Fibroblast of skin of left quadriceps (primary cell): ENCODE measurements around the gene SGPL1.

Source experiments
- DNase-seq, 2 experiments: peaks; one replicate each; pipeline ENCODE4 v3.0.0-alpha.2; 2013; ENCODE audit warnings: low read depth in 2 of 2

The SGPL1 gene

DNA sequence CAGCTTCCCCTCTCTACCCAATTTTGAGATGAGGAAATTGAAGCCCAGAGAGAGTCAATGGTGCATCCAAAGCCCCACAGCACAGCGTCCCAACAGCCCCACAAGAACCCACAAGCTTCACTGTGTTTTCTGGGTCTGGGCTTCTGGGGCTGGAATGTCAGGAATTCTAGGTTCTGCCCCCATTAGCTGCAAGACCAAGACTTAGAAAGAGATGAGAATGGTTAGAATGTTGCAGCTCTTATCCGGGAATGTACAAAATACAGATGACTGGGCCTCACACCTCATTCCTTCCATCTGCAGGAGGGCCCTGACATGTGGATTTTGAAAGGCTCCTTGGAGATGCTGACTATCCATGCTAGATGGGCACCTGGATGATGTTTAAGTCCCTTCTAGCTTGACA is 6.0 kb upstream of the SGPL1 start:
- no peak for DNase-seq

DNA sequence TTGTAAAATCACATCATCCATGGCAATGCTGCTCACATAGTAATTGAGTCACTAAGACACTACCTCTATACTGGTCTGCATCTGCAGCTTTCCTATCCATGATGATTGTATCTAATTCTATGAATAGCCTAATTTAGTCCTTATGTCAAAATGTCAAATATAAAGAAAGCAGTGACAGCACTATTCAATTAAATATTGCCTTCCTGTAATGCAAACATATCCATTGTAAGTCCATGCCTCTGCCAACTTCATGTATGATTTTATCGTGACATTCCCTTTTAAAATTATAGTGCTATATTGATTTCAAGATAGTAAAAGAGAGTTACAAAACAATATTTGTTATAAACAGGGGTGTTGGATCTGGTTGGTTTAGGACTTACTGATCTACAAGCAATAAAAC is 4.8 kb upstream of the SGPL1 start:
- no peak for DNase-seq

DNA sequence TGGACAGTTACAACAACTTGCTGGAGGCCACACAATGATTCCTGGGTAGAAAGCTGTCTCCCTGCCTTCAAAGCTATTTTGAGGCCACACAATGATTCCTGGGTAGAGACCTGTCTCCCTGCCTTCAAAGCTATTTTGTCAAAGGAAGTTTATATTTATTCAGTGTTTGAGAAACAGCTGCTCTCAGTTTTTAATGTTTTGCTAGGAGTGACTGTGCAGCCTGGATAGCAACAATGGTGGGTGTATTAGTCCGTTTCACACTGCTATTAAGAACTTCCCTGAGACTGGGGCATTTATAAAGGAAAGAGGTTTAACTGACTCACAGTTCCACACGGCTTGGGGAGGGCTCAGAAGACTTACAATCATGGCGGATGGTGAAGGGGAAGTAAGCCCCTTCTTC is 3.9 kb upstream of the SGPL1 start:
- DNase-seq: no peak

DNA sequence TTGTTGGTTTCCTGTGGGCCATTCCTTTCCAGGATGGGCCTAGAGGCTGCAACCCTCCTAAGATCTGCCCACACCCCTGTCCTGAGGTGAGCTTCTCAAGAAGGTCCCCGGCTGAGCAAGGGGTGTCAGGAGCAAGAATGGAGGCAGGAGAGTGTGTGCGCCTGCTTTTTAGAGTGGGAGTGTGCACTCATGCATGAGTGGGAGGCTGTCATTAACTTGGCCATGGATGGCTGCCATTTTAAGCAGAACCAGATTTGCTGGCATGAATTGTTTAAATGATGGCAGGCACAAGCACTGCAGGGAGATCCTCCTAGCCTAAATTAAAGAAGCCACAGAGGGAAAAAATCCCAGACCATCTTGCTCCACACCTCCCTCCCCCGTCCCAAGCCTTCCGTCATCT is 2.9 kb upstream of the SGPL1 start:
- DNase-seq: no peak

DNA sequence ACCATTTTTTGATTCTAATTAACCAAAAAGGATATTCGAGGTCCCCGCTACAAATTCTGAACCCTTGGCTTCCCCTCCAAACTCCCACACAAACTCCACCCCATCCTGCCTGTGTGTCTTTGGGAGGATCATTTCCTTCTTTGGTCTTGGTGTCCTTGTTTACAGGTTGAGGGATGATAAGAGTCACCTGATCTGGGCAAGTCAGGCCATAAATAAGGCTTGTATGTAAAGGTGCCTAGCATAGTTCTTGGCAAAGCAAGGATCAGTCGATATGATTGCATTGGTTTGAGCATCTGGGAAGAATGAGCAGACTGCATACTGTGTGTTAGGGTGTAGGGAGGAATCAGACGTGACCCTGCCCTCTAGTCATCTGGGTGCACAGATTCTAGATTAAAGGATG is 1.6 kb upstream of the SGPL1 start:
- no peak for DNase-seq

DNA sequence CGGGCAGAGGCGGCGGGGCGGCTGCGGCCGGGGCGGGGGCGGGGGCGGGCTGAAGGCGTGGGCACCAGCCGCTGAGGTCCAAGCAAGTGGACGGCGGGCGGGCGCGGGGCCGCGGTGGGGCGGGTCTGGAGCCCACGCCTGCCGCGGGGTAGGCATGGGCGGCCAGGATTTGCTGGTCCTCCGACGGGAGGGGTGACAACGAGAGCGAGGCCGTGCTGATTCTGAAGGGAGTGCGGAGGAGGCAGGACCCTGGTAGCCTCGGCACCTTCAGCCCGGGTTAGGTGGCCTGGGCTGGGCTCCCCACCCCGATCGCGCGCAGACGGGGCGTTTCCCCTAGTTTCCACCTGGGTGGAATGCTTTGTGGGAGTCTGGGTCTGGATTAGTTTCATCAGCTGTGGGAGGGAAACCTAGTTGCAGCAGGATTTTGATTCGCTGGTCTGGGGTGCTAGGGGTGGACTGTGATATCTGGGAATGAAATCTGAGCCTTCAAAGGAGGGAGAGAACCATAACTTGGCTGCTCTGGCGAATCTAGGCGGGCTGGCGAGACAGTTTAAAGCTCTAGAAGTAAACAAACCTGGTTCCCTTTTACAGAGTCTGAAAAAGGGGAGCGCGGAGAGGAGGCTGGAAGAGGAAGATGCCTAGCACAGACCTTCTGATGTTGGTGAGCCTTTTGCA is 609 bp downstream of the SGPL1 start:
- peak; percentile 83 to 85 for DNase-seq

DNA sequence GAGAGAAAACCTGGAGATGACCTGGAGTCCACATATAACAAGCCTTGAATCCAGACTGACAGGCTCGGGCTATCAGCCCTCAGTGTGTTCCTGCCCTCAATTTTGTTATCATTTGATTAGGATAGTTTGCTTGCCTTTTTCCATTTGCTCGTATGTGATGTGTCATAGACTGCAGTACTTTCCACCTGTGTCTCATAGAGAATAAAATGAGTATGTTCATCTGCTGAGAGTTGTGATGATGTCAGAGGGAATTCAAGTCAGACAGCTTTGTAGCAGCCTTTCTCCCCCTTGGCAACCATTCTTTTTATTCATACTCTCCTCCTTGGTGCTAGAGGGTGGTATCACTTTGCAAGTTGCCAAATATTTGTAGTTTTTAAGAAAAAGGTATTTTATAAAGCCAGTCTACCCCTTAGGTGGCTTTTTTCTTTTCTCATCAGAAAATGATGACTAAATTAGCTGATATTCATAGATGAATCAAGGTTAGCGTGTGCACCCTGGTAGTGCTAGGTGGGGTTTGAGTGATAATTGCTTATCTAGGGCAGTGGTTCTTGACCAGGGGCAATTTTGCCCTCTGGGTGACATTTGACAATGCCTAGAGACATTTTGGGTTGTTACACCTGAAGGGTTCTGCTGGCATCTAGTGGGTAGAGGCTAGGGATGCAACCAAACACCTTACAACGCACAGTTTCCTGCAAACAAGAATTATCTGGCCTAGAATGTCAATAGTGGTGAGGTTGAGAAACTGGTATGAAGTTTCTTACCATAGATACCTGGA is 5.4 kb downstream of the SGPL1 start:
- DNase-seq: no peak

DNA sequence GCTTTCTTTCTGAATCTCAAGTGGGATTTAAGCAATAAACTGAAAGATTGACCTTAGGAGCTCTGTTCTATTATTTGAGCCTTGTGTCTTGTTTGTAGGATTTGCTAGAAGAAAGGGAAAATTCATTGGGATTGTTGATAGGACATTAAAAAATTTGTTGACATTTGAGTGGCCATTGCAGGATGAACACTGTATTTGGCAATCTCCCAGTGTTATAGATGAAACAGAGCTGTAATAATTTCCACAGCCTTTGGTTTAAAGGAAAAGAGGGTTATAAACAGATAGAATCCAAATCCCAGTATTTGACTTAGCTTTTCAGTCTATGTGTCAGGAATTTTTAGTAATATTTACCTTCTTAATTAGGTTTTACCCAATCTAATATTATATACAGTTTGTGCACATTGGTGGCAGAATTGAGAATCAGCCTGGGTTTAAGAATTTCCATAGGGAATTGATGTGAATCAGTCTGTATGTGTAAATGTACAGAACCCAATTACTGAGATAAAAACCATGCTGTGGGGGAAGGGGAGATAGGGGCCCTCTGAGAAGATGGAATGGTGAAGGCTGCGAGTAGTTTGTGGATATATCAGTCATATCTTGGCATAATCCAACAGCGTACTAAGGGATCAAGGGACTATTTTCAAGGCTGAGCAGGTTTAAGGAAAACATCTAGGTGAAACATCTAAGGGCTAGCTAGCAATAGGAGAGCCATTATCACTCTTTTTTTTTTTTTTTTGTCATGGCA is 6.5 kb downstream of the SGPL1 start:
- DNase-seq: no peak

DNA sequence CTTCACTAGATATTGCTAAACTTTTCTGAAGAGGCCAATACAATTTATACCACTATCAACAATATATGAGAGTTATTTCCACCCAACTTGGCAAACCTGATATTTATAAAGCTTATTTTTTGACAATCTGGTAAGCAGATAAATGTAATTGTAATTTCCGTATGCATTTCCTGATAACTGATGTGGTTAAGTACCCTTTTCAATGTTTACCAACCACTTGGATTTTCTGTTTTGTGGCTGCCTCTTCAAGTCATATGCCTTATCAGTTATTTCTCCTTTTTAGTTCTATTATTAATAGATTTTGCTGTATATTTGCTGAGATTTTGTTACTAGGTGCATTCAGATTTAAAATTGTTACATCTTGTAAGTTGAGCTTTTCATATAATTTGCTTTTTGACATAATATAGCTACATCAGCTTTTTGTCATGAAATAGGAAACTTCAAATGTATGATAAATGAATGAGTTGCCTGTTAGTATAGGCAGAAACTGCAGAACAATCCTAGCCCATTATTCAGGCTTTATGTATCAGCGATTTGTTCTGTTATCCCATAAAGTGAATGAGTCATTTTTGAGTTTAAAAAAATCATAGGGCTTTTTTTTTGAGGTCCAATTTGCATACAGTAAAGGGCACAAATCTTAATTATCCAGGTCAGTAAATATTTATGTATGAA is 11.5 kb downstream of the SGPL1 start:
- DNase-seq: no peak

DNA sequence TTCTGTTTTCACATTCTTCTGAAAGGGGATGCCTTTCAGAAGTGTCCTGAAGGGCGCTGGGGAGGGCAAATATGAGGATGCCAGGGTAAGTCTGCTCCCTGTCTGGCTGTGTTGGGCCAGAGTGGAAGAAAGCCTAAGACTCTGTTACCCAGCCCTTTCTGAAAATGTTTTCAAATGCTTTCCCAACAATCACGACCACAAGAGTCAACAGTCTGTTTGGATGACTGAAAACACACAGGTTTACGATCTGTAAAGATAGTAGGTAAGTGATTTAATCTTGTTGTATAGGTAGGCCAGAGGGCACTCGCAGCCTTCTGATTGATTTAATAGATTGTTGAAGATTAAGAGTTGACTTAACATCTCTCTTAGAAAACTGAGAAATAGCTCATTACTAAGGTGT is 13.2 kb downstream of the SGPL1 start:
- DNase-seq: no peak

DNA sequence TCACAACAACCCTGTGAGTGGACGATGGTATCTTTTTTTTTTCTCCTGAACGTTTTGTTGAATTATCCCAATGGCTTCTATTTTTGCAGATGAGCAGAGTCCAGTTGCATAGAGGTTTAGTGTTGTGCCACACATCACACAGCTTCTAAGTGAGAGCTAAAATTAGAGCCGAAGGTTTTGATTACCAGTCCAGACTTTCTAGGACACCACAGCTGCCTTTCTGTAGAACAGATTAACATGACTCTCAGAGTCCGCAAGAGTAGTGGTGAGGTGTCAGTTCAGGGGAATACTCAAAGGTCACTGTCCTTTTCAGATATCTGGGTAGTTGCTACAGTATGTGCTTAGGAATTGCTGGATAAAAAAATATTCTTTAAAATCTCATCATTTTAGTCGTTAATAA is 13.8 kb downstream of the SGPL1 start:
- DNase-seq: no peak

DNA sequence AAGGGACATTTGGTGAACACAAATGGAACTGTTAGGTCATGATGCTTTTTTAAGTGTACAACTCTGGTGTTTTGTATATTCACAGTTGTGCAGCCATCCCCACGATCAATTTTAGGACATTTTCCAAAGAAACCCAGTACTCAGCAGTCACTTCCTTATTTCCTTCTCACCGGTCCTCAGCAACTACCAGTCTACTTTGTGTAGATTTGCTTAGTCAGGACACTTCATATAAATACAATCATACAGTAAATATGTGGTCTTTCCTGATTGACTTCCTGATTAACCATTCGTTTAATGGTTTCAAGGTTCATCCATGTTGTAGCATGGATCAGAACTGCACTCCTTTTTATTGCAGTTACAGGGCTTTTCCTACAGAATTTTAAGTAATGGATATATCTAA is 14.4 kb downstream of the SGPL1 start:
- no peak for DNase-seq

DNA sequence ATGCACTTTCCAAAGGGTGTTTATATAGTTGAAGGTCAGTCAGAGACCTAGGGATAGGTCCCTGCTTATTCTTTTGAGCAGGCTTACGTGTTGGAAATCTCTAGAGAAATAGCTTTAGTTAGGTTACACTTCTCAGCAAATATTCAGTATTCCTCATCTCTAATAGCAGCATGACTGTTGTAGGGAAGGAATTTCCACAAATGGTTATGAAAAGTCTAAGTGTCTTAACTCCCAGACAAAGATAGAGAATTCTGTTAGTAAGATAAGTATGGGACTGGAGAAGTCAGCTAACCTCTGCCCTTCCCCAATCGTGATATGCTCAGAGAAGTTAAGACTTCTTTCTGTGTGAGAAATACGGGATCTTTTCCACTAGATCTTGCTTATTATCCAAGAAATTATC is 16.5 kb downstream of the SGPL1 start:
- DNase-seq: no peak

DNA sequence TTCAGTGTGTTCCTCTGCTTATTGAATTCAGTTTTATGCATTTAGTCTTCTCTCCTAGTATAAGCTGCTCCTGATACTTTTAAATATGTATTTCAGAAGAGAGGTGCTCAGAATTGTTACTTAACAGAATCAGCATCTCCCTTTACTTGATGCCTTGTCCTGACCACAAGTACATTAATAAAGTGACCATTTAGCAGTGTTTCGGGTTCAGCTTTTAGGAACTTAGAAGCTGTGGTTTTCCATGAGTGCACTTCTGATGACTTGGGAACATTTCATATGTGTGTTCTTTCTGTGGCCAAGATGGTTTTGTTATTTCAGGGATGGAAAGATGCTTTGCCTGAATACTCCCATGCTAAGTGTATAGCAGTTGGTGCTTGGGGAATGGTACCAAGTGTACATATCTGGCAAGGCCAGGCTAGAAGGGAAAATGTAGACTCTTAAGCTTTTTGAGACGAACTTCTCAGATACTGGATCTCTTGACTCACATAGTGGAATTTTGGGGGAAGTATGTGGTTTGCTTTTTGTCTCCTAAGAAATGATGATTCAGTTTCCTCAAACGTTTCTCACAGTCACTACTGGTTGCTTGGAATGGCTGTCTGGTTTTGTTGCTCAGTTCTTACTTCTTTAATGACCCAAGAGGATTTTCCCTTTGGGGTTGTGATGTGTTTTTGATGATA is 17.2 kb downstream of the SGPL1 start:
- DNase-seq: peak; percentile 84 to 86

DNA sequence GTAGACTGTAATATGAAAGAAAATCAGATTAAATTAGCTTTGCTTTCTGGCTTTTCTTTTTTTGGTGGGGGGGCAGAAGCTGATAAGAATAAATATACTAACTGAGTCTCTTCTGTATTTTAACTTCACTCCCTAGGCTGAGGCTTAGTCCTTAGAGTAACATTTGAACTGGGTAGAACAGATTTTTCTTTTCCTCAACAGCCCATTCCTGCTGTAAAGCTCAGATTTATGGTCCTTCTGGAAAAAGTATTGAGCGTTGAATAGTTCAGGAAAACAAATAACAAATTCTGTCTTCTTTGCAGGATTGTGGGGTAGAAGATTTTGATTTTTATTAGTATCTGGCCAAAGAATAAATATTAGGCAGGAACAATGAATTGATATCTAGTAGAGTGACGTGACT is 17.9 kb downstream of the SGPL1 start:
- no peak for DNase-seq

DNA sequence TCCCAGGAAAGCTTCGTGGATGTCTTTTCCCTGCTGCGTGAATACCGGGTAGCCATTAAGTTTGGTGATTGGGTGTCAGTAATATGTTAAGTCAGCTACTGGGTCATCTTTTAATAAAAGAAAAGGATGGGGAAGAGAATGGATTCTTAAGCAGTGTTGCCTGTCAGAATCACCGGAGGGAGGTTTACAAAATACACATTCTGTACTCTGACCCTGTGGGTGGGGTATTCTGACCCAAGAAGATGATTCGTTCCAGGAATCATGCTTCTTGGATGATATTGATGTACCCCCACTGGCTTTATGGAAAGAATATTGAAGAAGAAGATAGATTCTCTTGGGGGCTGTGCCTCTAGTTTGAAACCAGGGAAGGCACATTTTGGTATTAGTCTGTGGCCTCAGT is 18.3 kb downstream of the SGPL1 start:
- no peak for DNase-seq

DNA sequence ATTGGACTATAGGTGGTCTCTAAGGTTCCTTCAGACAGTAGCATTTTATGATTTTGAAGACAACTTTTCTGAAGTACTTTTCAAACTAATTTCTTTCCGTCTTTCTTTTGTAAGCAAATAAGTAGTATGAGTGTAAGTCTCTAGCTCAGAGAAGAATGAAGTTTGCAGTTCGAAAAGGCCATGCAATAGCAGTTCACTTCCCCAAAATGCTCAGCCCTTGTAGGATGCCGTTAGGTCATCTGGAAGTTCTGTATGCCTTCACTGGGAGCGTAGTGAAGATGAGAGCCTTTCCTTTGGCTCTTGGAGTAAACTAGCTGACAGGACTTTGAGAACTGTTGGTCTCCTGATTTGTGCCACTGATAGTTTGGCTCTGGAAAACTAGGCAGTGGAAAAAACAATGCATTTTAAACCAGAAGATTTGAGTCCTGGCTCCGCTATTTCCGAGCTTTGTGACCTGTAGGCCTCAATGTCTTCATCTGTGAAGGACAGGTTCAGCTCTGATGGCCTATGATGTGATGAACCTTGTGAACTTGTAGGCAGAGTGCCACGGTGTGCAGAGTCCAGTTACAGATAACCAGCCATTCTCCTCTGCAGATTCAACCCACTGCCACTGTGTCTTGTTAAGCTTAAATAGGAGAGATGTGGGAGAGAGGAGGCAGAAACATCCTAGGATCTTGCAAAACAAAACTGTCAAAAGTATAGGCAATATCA is 18.8 kb downstream of the SGPL1 start:
- no peak for DNase-seq

DNA sequence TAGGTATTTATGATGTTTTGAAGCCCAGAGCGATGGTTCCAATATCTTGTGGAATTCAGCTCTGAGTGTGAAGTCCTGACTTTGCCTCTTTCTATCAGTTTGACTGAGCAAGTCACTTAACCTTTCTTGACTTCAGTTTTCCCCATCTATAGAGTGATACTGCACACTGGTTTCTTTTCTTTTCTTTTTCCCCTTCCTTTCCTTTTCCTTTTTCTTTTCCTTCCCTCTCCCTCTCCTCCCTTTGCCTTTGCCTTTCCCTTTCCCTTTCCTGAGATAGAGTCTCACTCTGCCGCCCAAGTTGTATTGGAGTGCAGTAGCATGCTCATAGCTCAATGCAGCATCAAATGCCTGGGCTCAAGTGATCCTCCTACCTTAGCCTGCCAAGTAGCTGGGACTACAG is 20.6 kb downstream of the SGPL1 start:
- DNase-seq: no peak

DNA sequence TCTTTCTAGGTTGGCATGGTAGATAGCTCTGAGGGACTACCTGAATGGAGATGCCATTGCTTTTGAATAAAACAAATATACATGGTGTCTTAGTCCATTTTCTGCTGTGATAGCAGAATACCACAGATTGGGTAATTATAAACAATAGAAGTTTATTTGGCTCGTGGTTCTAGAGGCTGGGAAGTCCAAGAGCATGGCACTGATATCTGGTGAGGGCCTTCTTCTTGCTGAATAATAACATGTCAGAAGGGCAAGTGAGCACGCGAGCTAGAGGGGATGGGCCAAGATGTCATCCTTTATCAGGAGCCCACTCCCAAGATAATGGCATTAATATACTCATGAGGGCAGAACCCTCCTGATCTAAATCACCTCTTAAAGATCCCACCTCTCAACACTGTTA is 21.9 kb downstream of the SGPL1 start:
- no peak for DNase-seq

DNA sequence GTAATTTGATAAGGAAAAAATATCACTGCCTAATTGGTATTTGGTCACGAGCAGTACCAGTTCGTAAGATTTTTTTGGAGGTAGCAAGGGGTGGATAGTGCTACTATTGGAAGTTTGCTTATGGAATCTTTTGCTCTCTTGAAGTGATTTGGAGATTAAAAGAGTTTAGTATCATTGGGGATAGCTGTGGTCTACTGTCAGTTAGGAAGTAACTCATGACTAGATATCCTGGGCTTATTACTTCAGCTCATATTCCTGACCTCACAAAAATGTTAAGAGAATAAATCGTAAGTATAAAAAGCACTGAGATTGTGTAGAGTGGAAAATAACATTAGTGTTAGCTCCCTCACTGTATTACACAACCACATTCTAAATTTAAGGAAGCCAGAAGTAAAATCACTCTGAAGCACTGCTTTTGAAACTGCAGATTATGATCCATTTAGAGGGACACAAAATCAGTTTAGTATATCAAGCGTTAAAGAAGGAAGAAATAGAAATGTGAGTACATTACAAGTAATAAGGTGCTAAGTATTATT is 22.6 kb downstream of the SGPL1 start:
- no peak for DNase-seq

DNA sequence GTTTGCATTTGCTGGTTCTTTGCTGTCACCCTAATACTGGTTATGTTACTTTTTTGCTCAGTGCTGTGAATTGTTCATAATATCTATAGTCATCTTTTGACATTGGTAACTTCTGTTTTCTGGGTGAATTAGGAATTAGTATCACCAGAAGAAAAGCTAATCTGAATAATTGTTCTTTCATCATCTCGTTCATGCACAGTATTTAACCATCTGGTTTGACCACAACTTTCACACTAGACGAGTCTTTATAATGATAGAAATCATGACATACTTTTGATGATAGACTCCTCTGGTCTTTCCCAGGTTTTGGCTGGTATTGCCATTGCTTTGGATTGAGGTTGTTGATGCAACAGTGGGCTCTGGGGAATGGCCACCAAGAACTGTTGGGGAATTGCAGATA is 25.1 kb downstream of the SGPL1 start:
- no peak for DNase-seq
